ENCODE measurements around the gene DAB1. TPM values are rescaled to one million over a fixed set of nuclear protein-coding genes. Genes with fewer than 3 reads are reported as not detected.

DAB1 gene
- total and polyA plus RNA-seq, 5 experiments from 2014 or later = 0.16 to 0.53 (median 0.42) TPM; not detected in 2

- H3K27ac Mint-ChIP-seq = no peak overlapping the region
These were observed 16.2 kb upstream of the DAB1 start for GRCh38 chr1:57440096-57440495.

GRCh38 chr1:57431400-57431799 lies 7.5 kb upstream of the DAB1 start:
- H3K27ac Mint-ChIP-seq = no peak overlapping the region
- H3K9me3 Mint-ChIP-seq = peaks cover 0 to 22% (median 4%) of the 10 kb centered on the region in 9 donors
- ATAC-seq (no peak), DNase-seq (no peak)
- no peak overlapping the region for H3K4me3 Mint-ChIP-seq
- no peaks in the 10 kb centered on the region for H3K4me1 Mint-ChIP-seq
- H3K27me3 Mint-ChIP-seq = peaks cover 3 to 10% (median 8%) of the 10 kb centered on the region in 5 donors
- POLR2A ChIA-PET = no interaction called here
- H3K36me3 Mint-ChIP-seq = peaks cover 0 to 3% (median 0%) of the 10 kb centered on the region in 3 donors

More at GRCh38 chr1:57440096-57440495, 16.2 kb upstream of the DAB1 start:
- H3K4me3 Mint-ChIP-seq = no peak overlapping the region
- POLR2A ChIA-PET = no interaction called here
- H3K4me1 Mint-ChIP-seq = no peaks in the 10 kb centered on the region
- DNase-seq = no peak
- ATAC-seq = no peak
- peaks cover 0 to 11% (median 2%) of the 10 kb centered on the region in 9 donors for H3K9me3 Mint-ChIP-seq
- peaks cover 3 to 12% (median 8%) of the 10 kb centered on the region in 5 donors for H3K27me3 Mint-ChIP-seq
- H3K36me3 Mint-ChIP-seq = no peaks in the 10 kb centered on the region

- Mint-ChIP-seq H3K4me3 (peak overlapping the region in 1 of 10 donors; percentile 32), H3K4me1 (peaks cover 2 to 13% (median 9%) of the 10 kb centered on the region in 4 donors), H3K36me3 (peaks cover 0 to 7% (median 5%) of the 10 kb centered on the region in 3 donors), H3K27ac (peak overlapping the region in 1 of 10 donors; percentile 7), H3K9me3 (peaks cover 0 to 29% (median 3%) of the 10 kb centered on the region in 9 donors), H3K27me3 (peaks cover 34 to 62% (median 49%) of the 10 kb centered on the region in 5 donors)
- no peak for ATAC-seq
- POLR2A ChIA-PET = interaction anchor here (0.6 kb wide), 1 partner anchor 1123 kb away, joined by 3 read pairs; no protein-coding TSS in a partner anchor
- DNase-seq = no peak
These were observed 569 bp upstream of the DAB1 start for GRCh38 chr1:57424231-57425027.

DNA sequence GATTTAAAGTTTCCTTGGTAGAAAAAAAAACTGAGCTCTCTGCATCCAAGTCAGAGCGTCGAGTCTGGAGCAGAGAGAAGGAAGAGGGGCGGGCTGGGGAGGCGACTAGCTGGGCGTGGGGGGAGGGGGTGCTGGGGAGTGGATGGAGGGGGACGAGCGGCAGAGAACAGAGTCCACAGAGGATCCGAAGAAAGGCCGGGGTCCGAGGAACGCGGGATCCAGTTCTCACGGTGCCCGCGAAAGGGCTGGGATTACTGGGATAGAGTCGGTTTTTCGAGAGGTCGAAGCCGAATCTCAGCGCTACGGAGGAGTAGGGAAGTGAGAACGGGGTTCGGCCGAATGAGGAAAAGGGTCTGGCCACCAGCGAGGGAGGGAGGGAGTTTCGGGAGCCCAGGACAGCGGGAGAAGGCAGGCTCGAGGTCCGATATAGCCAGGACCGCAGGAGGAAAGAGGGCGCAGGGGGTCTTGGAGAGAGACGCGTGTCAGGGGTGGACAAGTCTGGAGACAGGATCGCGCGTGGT lies 665 bp downstream of the DAB1 start:
- Mint-ChIP-seq H3K36me3 (peaks cover 0 to 7% (median 5%) of the 10 kb centered on the region in 3 donors), H3K27ac (no peak overlapping the region), H3K4me1 (peaks cover 2 to 13% (median 9%) of the 10 kb centered on the region in 4 donors), H3K9me3 (peaks cover 0 to 21% (median 2%) of the 10 kb centered on the region in 9 donors), H3K4me3 (peak overlapping the region in 3 of 10 donors; percentile 10 to 26 (median 16)), H3K27me3 (peaks cover 34 to 65% (median 53%) of the 10 kb centered on the region in 5 donors)
- POLR2A ChIA-PET = no interaction called here
- ATAC-seq (no peak), DNase-seq (no peak)

GRCh38 chr1:57422271-57423134 lies 1.4 kb downstream of the DAB1 start:
- ATAC-seq (no peak), DNase-seq (no peak)
- Mint-ChIP-seq H3K27me3 (peaks cover 35 to 68% (median 55%) of the 10 kb centered on the region in 5 donors), H3K4me3 (peak overlapping the region in 3 of 10 donors; percentile 16 to 39 (median 19)), H3K9me3 (peaks cover 0 to 17% (median 0%) of the 10 kb centered on the region in 9 donors), H3K27ac (no peak overlapping the region), H3K36me3 (peaks cover 0 to 7% (median 5%) of the 10 kb centered on the region in 3 donors), H3K4me1 (peaks cover 2 to 13% (median 9%) of the 10 kb centered on the region in 4 donors)
- POLR2A ChIA-PET = no interaction called here

DNA sequence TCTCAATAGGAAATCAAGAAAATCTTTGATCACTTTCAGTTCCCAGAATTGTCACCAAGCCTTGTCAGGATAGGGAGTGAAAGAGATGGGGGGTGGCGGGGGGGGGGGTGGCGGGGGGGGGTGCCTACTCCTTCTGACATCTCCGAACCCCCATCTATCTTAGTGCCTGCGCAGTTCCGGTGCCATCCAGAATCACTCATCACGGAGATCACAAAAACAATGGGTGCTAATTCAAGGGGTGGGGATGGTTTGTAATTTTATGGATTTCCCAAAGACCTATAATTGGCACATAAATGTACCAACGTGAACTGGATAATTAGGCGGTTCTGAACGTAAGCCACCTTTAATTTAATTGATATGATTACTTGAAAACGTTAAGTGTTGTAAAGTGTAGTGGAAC lies 2.1 kb downstream of the DAB1 start:
- ATAC-seq (no peak), DNase-seq (no peak)
- Mint-ChIP-seq H3K27ac (no peak overlapping the region), H3K4me3 (no peak overlapping the region), H3K4me1 (peaks cover 2 to 13% (median 9%) of the 10 kb centered on the region in 4 donors), H3K9me3 (peaks cover 0 to 14% (median 0%) of the 10 kb centered on the region in 9 donors), H3K36me3 (peaks cover 0 to 7% (median 5%) of the 10 kb centered on the region in 3 donors), H3K27me3 (peaks cover 35 to 65% (median 53%) of the 10 kb centered on the region in 5 donors)
- POLR2A ChIA-PET = no interaction called here

GRCh38 chr1:57420981-57421785 lies 2.7 kb downstream of the DAB1 start:
- peaks cover 0 to 7% (median under 1%) of the 10 kb centered on the region in 3 donors for H3K36me3 Mint-ChIP-seq
- DNase-seq (no peak), ATAC-seq (no peak)
- H3K27ac Mint-ChIP-seq = no peak overlapping the region
- peaks cover 2 to 13% (median 9%) of the 10 kb centered on the region in 4 donors for H3K4me1 Mint-ChIP-seq
- no peak overlapping the region for H3K4me3 Mint-ChIP-seq
- H3K9me3 Mint-ChIP-seq = peaks cover 0 to 12% (median 0%) of the 10 kb centered on the region in 9 donors
- H3K27me3 Mint-ChIP-seq = peaks cover 33 to 60% (median 52%) of the 10 kb centered on the region in 5 donors
- POLR2A ChIA-PET = no interaction called here

DNA sequence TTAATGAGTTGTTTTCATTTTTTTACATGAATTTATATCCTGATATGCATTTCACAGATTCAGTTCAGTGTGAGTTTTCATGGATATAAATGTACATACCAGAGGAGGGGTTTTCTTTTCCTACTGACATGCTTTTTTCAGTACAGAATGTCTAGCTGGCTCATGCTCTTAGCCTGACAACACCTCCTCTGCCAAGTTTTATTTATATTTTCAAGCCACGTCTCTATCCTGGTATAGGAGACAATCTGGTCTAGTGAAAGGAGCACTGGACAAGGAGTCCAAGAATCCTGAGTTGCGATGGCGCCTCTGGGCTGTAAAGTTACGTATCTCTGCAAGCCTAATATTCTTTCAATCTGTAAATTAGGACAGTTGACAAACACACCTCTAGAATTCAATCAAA lies 4.9 kb downstream of the DAB1 start:
- Mint-ChIP-seq H3K4me1 (peaks cover 2 to 10% (median 7%) of the 10 kb centered on the region in 4 donors), H3K36me3 (peaks cover 0 to 5% (median 0%) of the 10 kb centered on the region in 3 donors), H3K9me3 (peaks cover 0 to 6% (median 0%) of the 10 kb centered on the region in 9 donors), H3K4me3 (no peak overlapping the region), H3K27me3 (peaks cover 22 to 43% (median 33%) of the 10 kb centered on the region in 5 donors), H3K27ac (no peak overlapping the region)
- POLR2A ChIA-PET = no interaction called here
- ATAC-seq (no peak), DNase-seq (no peak)

- no peak overlapping the region for H3K27ac Mint-ChIP-seq
- POLR2A ChIA-PET = no interaction called here
- no peak for ATAC-seq
- H3K36me3 Mint-ChIP-seq = no peaks in the 10 kb centered on the region
- no peak overlapping the region for H3K4me3 Mint-ChIP-seq
- H3K9me3 Mint-ChIP-seq = peaks cover 0 to 28% (median 10%) of the 10 kb centered on the region in 9 donors
- H3K27me3 Mint-ChIP-seq = peaks cover 4 to 57% (median 15%) of the 10 kb centered on the region in 5 donors
- no peaks in the 10 kb centered on the region for H3K4me1 Mint-ChIP-seq
- no peak for DNase-seq
These were observed 12.6 kb downstream of the DAB1 start for GRCh38 chr1:57411262-57411661.

DNA sequence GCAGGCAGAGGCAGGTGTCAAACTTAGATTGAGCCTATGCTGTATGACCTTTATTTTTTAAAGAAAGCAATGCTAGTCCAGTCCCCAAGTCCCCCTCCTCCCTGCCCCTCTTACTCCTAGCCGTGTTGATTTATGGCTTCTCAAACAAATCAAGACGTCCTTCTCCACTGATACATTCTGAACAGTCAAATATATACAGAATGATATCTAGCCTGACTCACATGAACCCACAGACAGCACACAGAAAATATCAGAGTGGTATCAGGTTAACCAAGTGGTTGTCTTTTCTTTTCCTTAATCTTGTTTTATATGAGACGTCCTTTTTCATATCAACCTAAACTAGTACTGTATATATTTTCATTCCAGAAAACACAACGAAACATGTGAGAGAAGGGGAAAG lies 13.4 kb downstream of the DAB1 start:
- DNase-seq (no peak), ATAC-seq (no peak)
- POLR2A ChIA-PET = no interaction called here
- H3K36me3 Mint-ChIP-seq = no peaks in the 10 kb centered on the region
- H3K27ac Mint-ChIP-seq = no peak overlapping the region
- peaks cover 0 to 28% (median 10%) of the 10 kb centered on the region in 9 donors for H3K9me3 Mint-ChIP-seq
- H3K4me1 Mint-ChIP-seq = no peaks in the 10 kb centered on the region
- H3K4me3 Mint-ChIP-seq = no peak overlapping the region
- H3K27me3 Mint-ChIP-seq = peaks cover 2 to 57% (median 11%) of the 10 kb centered on the region in 5 donors

DNA sequence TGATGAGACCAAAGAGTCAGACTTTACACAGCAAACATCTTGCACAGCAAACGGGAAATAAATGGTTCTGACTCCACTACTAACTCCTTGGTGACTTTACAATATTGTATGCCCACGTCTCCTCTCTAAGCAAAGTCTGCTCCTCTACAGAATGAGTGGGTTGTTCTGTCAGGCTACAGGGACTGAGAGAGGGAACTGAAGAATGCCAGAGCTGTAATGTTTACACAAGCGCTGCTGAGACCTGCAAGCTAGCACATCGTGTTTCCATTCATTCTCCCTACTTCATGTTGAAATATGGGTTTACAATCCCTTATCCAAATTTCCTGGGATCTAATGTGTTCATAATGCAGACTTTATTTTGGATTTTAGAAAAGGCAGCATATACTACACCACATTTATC lies 15.9 kb downstream of the DAB1 start:
- H3K36me3 Mint-ChIP-seq = no peaks in the 10 kb centered on the region
- POLR2A ChIA-PET = no interaction called here
- no peak for ATAC-seq
- no peaks in the 10 kb centered on the region for H3K4me1 Mint-ChIP-seq
- H3K27ac Mint-ChIP-seq = no peak overlapping the region
- H3K4me3 Mint-ChIP-seq = no peak overlapping the region
- H3K27me3 Mint-ChIP-seq = peaks cover 2 to 57% (median 11%) of the 10 kb centered on the region in 5 donors
- H3K9me3 Mint-ChIP-seq = peaks cover 0 to 28% (median 7%) of the 10 kb centered on the region in 9 donors
- no peak for DNase-seq

Measured in naive thymus-derived CD8-positive, alpha-beta T cell (primary cell).